HCT116 (cell line): ENCODE data around the gene MUC20.
"Not testable (repeated sequence)": the region's sequence is repeated elsewhere in the genome, so short reads cannot be mapped to it uniquely, and the experiment has no call there.

ENCODE experiments used
- EZH2 ChIP-seq: fragments of 200-600 bp; sonication (generic); IDR thresholded peaks from 2 replicates; pipeline ENCODE4 v1.6.1; 2017; ENCODE audit warnings: antibody characterized with exemption, mixed run types
- POLR2A ChIP-seq: IDR thresholded peaks from 2 replicates; pipeline ENCODE4 v1.7.0; 2011; ENCODE audit warnings: borderline replicate concordance; ENCODE audit not compliant: insufficient read depth, insufficient read length; ENCODE audit errors: extremely low read depth
- YY1 ChIP-seq: IDR thresholded peaks from 2 replicates; pipeline ENCODE4 v1.6.1; 2011; ENCODE audit warnings: low read length, low read depth, moderate library complexity, mild to moderate bottlenecking; ENCODE audit not compliant: insufficient replicate concordance; ENCODE audit errors: extremely low read depth

DNA sequence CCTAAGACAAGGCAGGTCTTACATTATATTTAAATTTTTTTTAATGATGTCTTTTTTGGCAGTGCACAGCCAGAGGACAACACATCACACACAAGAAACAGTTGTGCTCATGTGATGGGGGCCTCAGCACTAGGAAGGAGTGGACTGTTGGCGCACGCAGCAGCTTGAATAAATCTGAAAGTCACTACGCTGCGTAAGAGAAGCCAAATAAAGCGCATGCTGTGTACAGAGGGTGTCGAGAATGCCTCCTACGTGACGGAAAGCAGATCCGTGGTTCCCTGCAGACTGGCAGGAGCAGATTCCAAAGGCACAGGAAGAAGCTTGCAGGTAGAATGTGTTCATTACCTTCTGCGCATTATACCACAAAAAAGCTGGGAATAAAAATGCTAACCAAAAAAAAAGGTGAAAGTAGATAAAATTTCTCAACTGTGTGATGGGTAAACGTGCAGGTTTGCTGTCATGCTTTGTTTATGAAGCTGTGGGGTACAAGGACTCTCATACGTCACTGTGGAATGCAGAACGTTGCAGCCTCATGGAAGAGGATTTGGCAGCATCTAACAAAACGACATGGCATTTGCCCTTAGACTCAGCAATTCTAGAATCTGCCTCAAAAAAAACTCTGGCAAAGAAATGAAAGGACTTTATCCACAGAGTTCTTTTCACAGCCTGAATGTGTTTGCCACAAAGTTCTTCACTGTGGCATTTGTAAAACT, 32.2 kb upstream of the MUC20 start:
- not testable (repeated sequence) for TF ChIP-seq POLR2A, EZH2, YY1
